SH-SY5Y (cell line): ENCODE data around the gene TPPP3.

Experiments
- GATA2 ChIP-seq: IDR thresholded peaks from 2 replicates; pipeline ENCODE4 v1.6.1; 2011; ENCODE audit warnings: mild to moderate bottlenecking, low read depth, low read length
- GATA3 ChIP-seq: IDR thresholded peaks from 2 replicates; pipeline ENCODE4 v1.6.1; 2011; ENCODE audit warnings: low read depth, mild to moderate bottlenecking, low read length, moderate library complexity

- TF ChIP-seq GATA2 (no peak), GATA3 (no peak)
Observed at GRCh38 chr16:67425061-67425460, 31.8 kb upstream of the TPPP3 start.
